Purkinje cell (primary cell): Measurements from ENCODE around the gene WTIP. TPM values are rescaled to one million over a fixed set of nuclear protein-coding genes. Genes with fewer than 3 reads are reported as not detected.

ENCODE experiments used
- polyA plus RNA-seq: library from polyadenylated mRNA; unstranded; fragments of >200 nt; fragmentation: Nextera tagmentation; gene quantifications from 2 replicates; pipeline ENCODE4 v1.2.1, GENCODE V29; 2014

Gene WTIP
- not detected in 2 replicates for polyA plus RNA-seq

DNA sequence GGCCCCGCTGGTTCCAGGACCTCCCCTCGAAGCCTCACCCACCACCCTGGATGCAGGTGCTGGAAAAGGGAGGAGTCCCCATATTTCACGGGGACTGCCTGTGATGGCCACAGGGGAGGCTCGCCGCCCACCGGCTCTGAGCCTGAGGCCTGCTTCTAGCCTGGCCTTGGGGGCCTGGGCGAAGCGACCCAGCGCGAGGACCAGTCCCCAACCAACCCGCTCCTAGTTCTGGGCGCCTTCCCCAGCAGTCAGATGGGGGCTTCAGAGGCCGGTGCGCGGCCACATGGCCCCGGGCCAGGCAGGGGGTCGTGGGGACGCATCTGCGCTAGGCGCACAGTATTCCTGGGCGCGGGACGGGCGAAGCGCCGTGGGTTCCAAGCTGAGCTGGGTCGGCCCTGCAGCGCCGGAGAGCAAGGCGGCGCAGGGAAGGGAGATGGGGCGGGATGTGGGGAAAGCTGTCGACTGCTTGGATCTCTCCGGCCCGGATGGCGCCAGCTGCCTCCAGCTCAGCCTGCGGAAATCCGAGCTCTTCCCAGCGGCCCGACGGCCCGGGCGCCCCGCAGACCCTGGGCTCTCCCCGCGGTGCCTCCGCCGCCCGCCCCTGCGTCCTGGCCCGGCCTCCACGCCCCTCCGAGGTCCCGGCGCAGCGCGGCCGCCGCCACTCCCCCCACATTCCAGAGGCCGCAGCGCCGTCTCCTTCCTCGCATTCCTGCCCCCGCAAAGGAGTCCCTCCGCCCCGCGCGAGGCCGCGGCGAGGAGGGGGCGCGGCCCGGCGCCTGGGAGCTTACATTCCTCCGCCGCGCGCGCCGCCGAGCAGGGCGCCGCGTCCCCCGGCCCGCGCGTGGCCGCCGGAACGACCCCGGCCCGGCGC, at the start of gene WTIP:
Gene WTIP, plus strand, starts transcription at position 788 of the 871 bp plus-strand sequence. CDS start 217 bp downstream, outside the sequence.

Other genes with a start within 250 kb of the WTIP start
- gene GARRE1, start 227.2 kb upstream of the WTIP start, polyA plus RNA-seq, result 1.9 and 3.5 TPM in 2 replicates
- gene GPI, start 116.6 kb upstream of the WTIP start, polyA plus RNA-seq, result 135 and 192 TPM in 2 replicates
- 12.2 and 17.3 TPM in 2 replicates for gene PDCD2L, start 77.4 kb upstream of the WTIP start, polyA plus RNA-seq
- 56.7 and 67.3 TPM in 2 replicates for gene UBA2, start 53.4 kb upstream of the WTIP start, polyA plus RNA-seq
- not detected in 2 replicates for gene SCGB2B2, start 195.4 kb downstream of the WTIP start, polyA plus RNA-seq
- gene ZNF302, start 195.9 kb downstream of the WTIP start, polyA plus RNA-seq, result 96.4 and 118 TPM in 2 replicates